Measurements from ENCODE around the gene MGRN1. TPM values are rescaled to one million over a fixed set of nuclear protein-coding genes. Genes with fewer than 3 reads are reported as not detected.

Gene MGRN1
- total and polyA plus RNA-seq, 11 donors: 17.9 to 75.0 (median 38.0) TPM

DNA sequence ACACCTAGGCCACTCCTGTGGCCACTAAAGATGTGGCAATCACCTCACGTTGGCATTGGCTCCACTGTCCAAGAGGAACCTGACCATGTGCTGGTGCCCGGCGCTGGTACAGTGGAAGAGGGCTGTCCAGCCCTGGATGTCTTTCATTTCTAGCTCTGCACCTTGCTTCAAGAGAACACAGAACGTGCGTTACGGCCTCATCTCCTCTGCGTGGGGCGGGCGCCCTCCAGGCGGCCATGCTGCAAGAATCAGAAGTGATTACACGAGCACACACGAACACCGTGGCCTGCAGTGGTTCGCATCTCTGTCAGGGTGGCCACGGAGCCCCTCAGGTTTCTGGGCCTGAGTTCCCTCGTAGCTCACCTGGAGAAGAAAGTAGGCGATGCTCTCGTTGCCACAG, 102.0 kb downstream of the MGRN1 start:
- TF ChIP-seq, protein P1, sequence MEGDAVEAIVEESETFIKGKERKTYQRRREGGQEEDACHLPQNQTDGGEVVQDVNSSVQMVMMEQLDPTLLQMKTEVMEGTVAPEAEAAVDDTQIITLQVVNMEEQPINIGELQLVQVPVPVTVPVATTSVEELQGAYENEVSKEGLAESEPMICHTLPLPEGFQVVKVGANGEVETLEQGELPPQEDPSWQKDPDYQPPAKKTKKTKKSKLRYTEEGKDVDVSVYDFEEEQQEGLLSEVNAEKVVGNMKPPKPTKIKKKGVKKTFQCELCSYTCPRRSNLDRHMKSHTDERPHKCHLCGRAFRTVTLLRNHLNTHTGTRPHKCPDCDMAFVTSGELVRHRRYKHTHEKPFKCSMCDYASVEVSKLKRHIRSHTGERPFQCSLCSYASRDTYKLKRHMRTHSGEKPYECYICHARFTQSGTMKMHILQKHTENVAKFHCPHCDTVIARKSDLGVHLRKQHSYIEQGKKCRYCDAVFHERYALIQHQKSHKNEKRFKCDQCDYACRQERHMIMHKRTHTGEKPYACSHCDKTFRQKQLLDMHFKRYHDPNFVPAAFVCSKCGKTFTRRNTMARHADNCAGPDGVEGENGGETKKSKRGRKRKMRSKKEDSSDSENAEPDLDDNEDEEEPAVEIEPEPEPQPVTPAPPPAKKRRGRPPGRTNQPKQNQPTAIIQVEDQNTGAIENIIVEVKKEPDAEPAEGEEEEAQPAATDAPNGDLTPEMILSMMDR (IDR thresholded peaks at IDR 0.05): no peak
- TF ChIP-seq POLR2A (IDR thresholded peaks at IDR 0.05): no peak
- 94 to 97% (median 95%) methylated on average over 11 to 18 of the region's 18 CpGs for WGBS, 4 donors

DNA sequence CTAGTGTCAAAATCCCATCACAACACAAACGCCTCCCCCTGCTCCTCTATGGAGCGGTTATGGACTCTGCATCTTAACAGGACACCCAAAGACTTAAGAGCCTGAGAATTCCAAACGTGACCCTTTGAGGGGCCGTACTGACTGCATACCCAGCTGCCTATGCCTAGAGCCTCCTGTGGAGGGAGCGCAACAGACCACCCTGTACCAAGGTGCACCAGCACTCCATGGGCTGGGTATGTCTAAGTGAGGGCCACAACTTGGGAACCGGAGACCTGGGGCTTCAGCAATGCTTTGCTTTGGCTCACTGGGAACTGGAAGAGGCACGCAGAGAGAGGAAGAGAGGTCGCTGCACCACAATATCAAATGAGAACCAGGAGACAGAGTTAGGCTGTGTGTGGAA, 104.0 kb downstream of the MGRN1 start:
- no peak for ATAC-seq
- 93 to 97% (median 95%) methylated on average over 8 of the region's 8 CpGs for WGBS, 4 donors
- no peak for DNase-seq
- TF ChIP-seq, protein P1 (IDR thresholded peaks at IDR 0.05): no peak
- TF ChIP-seq POLR2A (IDR thresholded peaks at IDR 0.05): no peak
- Histone ChIP-seq H3K36me3 (peaks cover 0 to 70% (median 53%) of the 10 kb centered on the region in 9 donors), H3K4me1 (peaks cover 0 to 10% (median 6%) of the 10 kb centered on the region in 12 donors), H3K27ac (no peak overlapping the region), H3K4me3 (no peak overlapping the region), H3K27me3 (no peaks in the 10 kb centered on the region), H3K9me3 (no peaks in the 10 kb centered on the region)
- intact Hi-C loops (cut with DNase I): no loop called here

More for the DNA sequence above, 102.0 kb downstream of the MGRN1 start:
- H3K27ac ChIP-seq: no peak overlapping the region
- H3K36me3 ChIP-seq: peaks cover 0 to 88% (median 63%) of the 10 kb centered on the region in 9 donors
- no peaks in the 10 kb centered on the region for H3K27me3 ChIP-seq
- H3K4me1 ChIP-seq: no peaks in the 10 kb centered on the region
- ATAC-seq: no peak
- intact Hi-C loops (cut with DNase I): no loop called here
- no peaks in the 10 kb centered on the region for H3K9me3 ChIP-seq
- H3K4me3 ChIP-seq: no peak overlapping the region
- DNase-seq: no peak

DNA sequence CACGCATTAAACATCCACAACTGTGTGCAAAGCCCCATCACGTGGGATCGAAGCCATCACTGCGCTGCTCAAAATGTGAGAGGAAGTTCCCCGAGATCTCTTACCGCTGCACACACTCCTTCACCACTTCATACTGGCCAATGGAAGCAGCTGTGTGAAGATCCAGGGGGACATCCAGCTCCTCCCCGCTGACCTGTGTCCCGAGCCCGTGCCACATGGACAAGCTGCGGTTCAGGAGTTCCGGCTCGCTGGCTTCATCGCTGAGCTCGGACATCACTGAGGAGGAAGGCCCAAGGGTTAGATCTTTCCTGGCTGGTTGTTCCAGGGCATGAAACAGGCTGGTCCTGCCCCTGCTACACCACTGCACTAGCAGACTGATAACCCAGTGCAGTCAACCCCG, 105.2 kb downstream of the MGRN1 start:
- intact Hi-C loops (cut with DNase I): loop anchor here in 5 of 10 donors (5.0 to 10.0 kb wide), 4 partner anchors 33 to 227 kb away; partner anchors contain the start of gene SEC14L5 (in 3 of the 5)
- DNase-seq: no peak
- no peak overlapping the region for H3K27ac ChIP-seq
- peaks cover 0 to 11% (median 8%) of the 10 kb centered on the region in 12 donors for H3K4me1 ChIP-seq
- no peaks in the 10 kb centered on the region for H3K9me3 ChIP-seq
- WGBS, 4 donors: 94 to 98% (median 95%) methylated on average over 15 of the region's 15 CpGs
- no peak for ATAC-seq
- H3K36me3 ChIP-seq: peaks cover 0 to 61% (median 42%) of the 10 kb centered on the region in 9 donors
- H3K27me3 ChIP-seq: no peaks in the 10 kb centered on the region
- no peak for TF ChIP-seq POLR2A (IDR thresholded peaks at IDR 0.05)
- TF ChIP-seq, protein P1 (IDR thresholded peaks at IDR 0.05): no peak
- no peak overlapping the region for H3K4me3 ChIP-seq

DNA sequence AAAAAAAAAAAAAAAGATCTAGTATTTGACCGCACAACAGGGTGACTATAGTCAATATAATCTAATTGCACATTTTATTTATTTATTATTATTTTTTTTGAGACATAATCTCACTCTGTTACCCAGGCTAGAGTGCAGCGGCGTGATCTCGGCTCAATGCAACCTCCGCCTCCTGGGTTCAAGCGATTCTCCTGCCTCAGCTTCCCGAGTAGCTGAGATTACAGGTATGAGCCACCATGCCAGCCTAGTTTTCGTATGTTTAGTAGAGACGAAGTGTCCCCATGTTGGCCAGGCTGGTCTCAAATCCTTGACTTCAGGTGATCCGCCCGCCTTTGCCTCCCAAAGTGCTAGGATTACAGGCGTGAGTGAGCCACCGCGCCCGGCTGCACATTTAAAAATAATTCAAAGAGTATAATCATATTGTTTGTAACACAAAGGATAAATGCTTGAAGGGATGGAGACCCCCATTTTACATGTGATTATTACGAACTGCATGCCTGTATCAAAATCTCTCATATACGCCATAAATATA, 108.7 kb downstream of the MGRN1 start:
- TF ChIP-seq, protein P1 (IDR thresholded peaks at IDR 0.05): no peak
- TF ChIP-seq POLR2A (IDR thresholded peaks at IDR 0.05): no peak
- intact Hi-C loops (cut with DNase I): loop anchor here in 5 of 10 donors (5.0 to 10.0 kb wide), 4 partner anchors 36 to 224 kb away; partner anchors contain the start of gene SEC14L5 (in 3 of the 5)
- no peaks in the 10 kb centered on the region for H3K27me3 ChIP-seq
- peaks cover 0 to 17% (median 15%) of the 10 kb centered on the region in 12 donors for H3K4me1 ChIP-seq
- peak overlapping the region in 8 of 12 donors; percentile 63 to 90 (median 84) for H3K27ac ChIP-seq
- H3K4me3 ChIP-seq: peak overlapping the region; percentile 61 to 99 (median 91)
- ATAC-seq: no peak
- WGBS, 4 donors: 31 to 47% (median 41%) methylated on average over 17 of the region's 17 CpGs
- H3K9me3 ChIP-seq: no peaks in the 10 kb centered on the region
- no peak for DNase-seq
- peaks cover 0 to 28% (median 17%) of the 10 kb centered on the region in 9 donors for H3K36me3 ChIP-seq
